ES-I3 (cell line): ENCODE data around the gene TMEM8B.

Source experiments
- H3K36me3 ChIP-seq: 2 replicates; pipeline ENCODE4 v1.6.1; 2013; ENCODE audit warnings: mild to moderate bottlenecking, low read length, control low read depth, moderate library complexity; ENCODE audit not compliant: insufficient read depth
- H3K4me1 ChIP-seq: 2 replicates; pipeline ENCODE4 v1.6.1; 2013; ENCODE audit warnings: mild to moderate bottlenecking, control low read depth, low read length; ENCODE audit not compliant: insufficient read depth
- H3K9ac ChIP-seq: 2 replicates; pipeline ENCODE4 v1.6.1; 2013; ENCODE audit warnings: low read depth, mild to moderate bottlenecking, low read length, moderate library complexity
- H3K9me3 ChIP-seq: 2 replicates; pipeline ENCODE4 v1.6.1; 2013; ENCODE audit warnings: mild to moderate bottlenecking, low read length, moderate library complexity; ENCODE audit not compliant: control insufficient read depth, insufficient read depth

Gene TMEM8B

GRCh38 chr9:35816708-35817107 lies 12.3 kb upstream of the TMEM8B start:
- H3K9ac ChIP-seq: no peak overlapping the region
- H3K9me3 ChIP-seq: no peaks in the 10 kb centered on the region
- H3K36me3 ChIP-seq: no peaks in the 10 kb centered on the region
- H3K4me1 ChIP-seq: peaks cover 6% of the 10 kb centered on the region

GRCh38 chr9:35818341-35818740 lies 10.7 kb upstream of the TMEM8B start:
- no peaks in the 10 kb centered on the region for H3K36me3 ChIP-seq
- no peak overlapping the region for H3K9ac ChIP-seq
- H3K9me3 ChIP-seq: no peaks in the 10 kb centered on the region
- peaks cover 14% of the 10 kb centered on the region for H3K4me1 ChIP-seq

- no peaks in the 10 kb centered on the region for H3K9me3 ChIP-seq
- no peak overlapping the region for H3K9ac ChIP-seq
- H3K4me1 ChIP-seq: peaks cover 13% of the 10 kb centered on the region
- no peaks in the 10 kb centered on the region for H3K36me3 ChIP-seq
Observed at GRCh38 chr9:35820076-35820475, 9.0 kb upstream of the TMEM8B start.

- Histone ChIP-seq H3K36me3 (no peaks in the 10 kb centered on the region), H3K9me3 (no peaks in the 10 kb centered on the region), H3K4me1 (peaks cover 13% of the 10 kb centered on the region), H3K9ac (no peak overlapping the region)
Observed at GRCh38 chr9:35822926-35823325, 6.1 kb upstream of the TMEM8B start.

GRCh38 chr9:35826071-35826701 lies 2.8 kb upstream of the TMEM8B start:
- Histone ChIP-seq H3K9me3 (no peaks in the 10 kb centered on the region), H3K36me3 (no peaks in the 10 kb centered on the region), H3K9ac (no peak overlapping the region), H3K4me1 (peaks cover 13% of the 10 kb centered on the region)

GRCh38 chr9:35827486-35827885 lies 1.5 kb upstream of the TMEM8B start:
- Histone ChIP-seq H3K9me3 (no peaks in the 10 kb centered on the region), H3K4me1 (peaks cover 13% of the 10 kb centered on the region), H3K9ac (no peak overlapping the region), H3K36me3 (no peaks in the 10 kb centered on the region)

- Histone ChIP-seq H3K9ac (peak within 1 kb of the TSS; percentile 71; the same call in 1 of the 2 replicates), H3K9me3 (no peaks in the 10 kb centered on the region), H3K4me1 (0 out of 2 replicates have a peak, but pooled peaks cover 5% of the 10 kb centered on the region), H3K36me3 (no peaks in the 10 kb centered on the region)
Observed at GRCh38 chr9:35828716-35829083, 328 bp upstream of the TMEM8B start, which contains the start of gene FAM221B. Gene FAM221B (minus strand): TSS chr9:35828732. CDS start chr9:35826161, 2,571 bp downstream.

- peak overlapping the region; percentile 71; the same call in 1 of the 2 replicates for H3K9ac ChIP-seq
- H3K36me3 ChIP-seq: no peaks in the 10 kb centered on the region
- H3K4me1 ChIP-seq: no peaks in the 10 kb centered on the region
- no peaks in the 10 kb centered on the region for H3K9me3 ChIP-seq
Observed at GRCh38 chr9:35829764-35830096, 702 bp downstream of the TMEM8B start.

- no peaks in the 10 kb centered on the region for H3K36me3 ChIP-seq
- H3K9me3 ChIP-seq: no peaks in the 10 kb centered on the region
- H3K4me1 ChIP-seq: no peaks in the 10 kb centered on the region
Observed at GRCh38 chr9:35831040-35831439, 2.0 kb downstream of the TMEM8B start.

GRCh38 chr9:35832814-35833213 lies 3.8 kb downstream of the TMEM8B start:
- no peaks in the 10 kb centered on the region for H3K9me3 ChIP-seq
- no peak overlapping the region for H3K9ac ChIP-seq
- H3K4me1 ChIP-seq: no peaks in the 10 kb centered on the region
- no peaks in the 10 kb centered on the region for H3K36me3 ChIP-seq

More at GRCh38 chr9:35831040-35831439, 2.0 kb downstream of the TMEM8B start:
- no peak overlapping the region for H3K9ac ChIP-seq

GRCh38 chr9:35834260-35835215 lies 5.5 kb downstream of the TMEM8B start:
- no peaks in the 10 kb centered on the region for H3K4me1 ChIP-seq
- H3K36me3 ChIP-seq: no peaks in the 10 kb centered on the region
- no peak overlapping the region for H3K9ac ChIP-seq
- H3K9me3 ChIP-seq: no peaks in the 10 kb centered on the region

- no peaks in the 10 kb centered on the region for H3K36me3 ChIP-seq
- H3K4me1 ChIP-seq: no peaks in the 10 kb centered on the region
- no peak overlapping the region for H3K9ac ChIP-seq
- no peaks in the 10 kb centered on the region for H3K9me3 ChIP-seq
Observed at GRCh38 chr9:35835216-35835632, 6.2 kb downstream of the TMEM8B start.

- no peaks in the 10 kb centered on the region for H3K4me1 ChIP-seq
- H3K9ac ChIP-seq: no peak overlapping the region
- no peaks in the 10 kb centered on the region for H3K9me3 ChIP-seq
- H3K36me3 ChIP-seq: no peaks in the 10 kb centered on the region
Observed at GRCh38 chr9:35835766-35836165, 6.7 kb downstream of the TMEM8B start.

- Histone ChIP-seq H3K9me3 (no peaks in the 10 kb centered on the region), H3K9ac (no peak overlapping the region), H3K36me3 (no peaks in the 10 kb centered on the region), H3K4me1 (no peaks in the 10 kb centered on the region)
Observed at GRCh38 chr9:35836595-35836994, 7.6 kb downstream of the TMEM8B start.

- no peaks in the 10 kb centered on the region for H3K9me3 ChIP-seq
- no peak overlapping the region for H3K9ac ChIP-seq
- H3K4me1 ChIP-seq: peaks cover 14% of the 10 kb centered on the region
- H3K36me3 ChIP-seq: no peaks in the 10 kb centered on the region
Observed at GRCh38 chr9:35839926-35840325, 10.9 kb downstream of the TMEM8B start.
